Calu3 (cell line): ENCODE data around the gene MT1E. TPM values are rescaled to one million over a fixed set of nuclear protein-coding genes. Genes with fewer than 3 reads are reported as not detected.
"Not testable (repeated sequence)": the region's sequence is repeated elsewhere in the genome, so short reads cannot be mapped to it uniquely, and the experiment has no call there.

ENCODE experiments used
- BruUV-seq: library from RNA; stranded (reverse); fragments of 400-500 nt; replicated peaks from 2 replicates; lab custom pipeline; 2021; lab: Mats Ljungman, UMichigan
- CTCF ChIA-PET: fragments of 300-600 bp; sonication (Branson Sonifier 250); formaldehyde crosslinking; loops from one replicate; lab custom pipeline; 2022; ENCODE audit warnings: antibody characterized with exemption; lab: Charles Lee
- DNase-seq: peaks from one replicate; pipeline ENCODE4 v3.0.0; 2022
- H3K27ac Mint-ChIP-seq: one replicate; pipeline ENCODE4 v1.8.0; 2022; ENCODE audit warnings: mixed read lengths; ENCODE audit not compliant: unreplicated experiment
- H3K27me3 Mint-ChIP-seq: one replicate; pipeline ENCODE4 v1.8.0; 2022; ENCODE audit warnings: mixed read lengths; ENCODE audit not compliant: unreplicated experiment
- H3K36me3 Mint-ChIP-seq: one replicate; pipeline ENCODE4 v1.8.0; 2022; ENCODE audit warnings: mild to moderate bottlenecking, moderate library complexity, mixed read lengths; ENCODE audit not compliant: insufficient read depth, unreplicated experiment
- H3K4me1 Mint-ChIP-seq: one replicate; pipeline ENCODE4 v1.8.0; 2022; ENCODE audit warnings: mild to moderate bottlenecking, low read depth, mixed read lengths; ENCODE audit not compliant: unreplicated experiment
- H3K4me3 Mint-ChIP-seq: one replicate; pipeline ENCODE4 v1.8.0; 2022; ENCODE audit warnings: mild to moderate bottlenecking, low read depth, moderate library complexity, mixed read lengths; ENCODE audit not compliant: unreplicated experiment
- H3K9me3 Mint-ChIP-seq: one replicate; pipeline ENCODE4 v1.8.0; 2022; ENCODE audit warnings: low read depth, mixed read lengths; ENCODE audit not compliant: unreplicated experiment
- intact Hi-C: fragments of 100-400 bp; cut with micrococcal nuclease; formaldehyde crosslinking; loops from one replicate; pipeline ENCODE4 v1.10.0; 2022; ENCODE audit not compliant: unreplicated experiment
- total RNA-seq: library from RNA; stranded (reverse); gene quantifications from 2 replicates; pipeline ENCODE4 v1.2.3, GENCODE V29; 2022
- TF ChIP-seq, protein P1 (sequence below): fragments of 200-600 bp; IDR thresholded peaks from one replicate; pipeline ENCODE4 v1.8.0; 2022; ENCODE audit warnings: antibody characterized with exemption; ENCODE audit not compliant: unreplicated experiment

Gene MT1E
- total RNA-seq, 1 experiment from 2014 or later = not detected

DNA sequence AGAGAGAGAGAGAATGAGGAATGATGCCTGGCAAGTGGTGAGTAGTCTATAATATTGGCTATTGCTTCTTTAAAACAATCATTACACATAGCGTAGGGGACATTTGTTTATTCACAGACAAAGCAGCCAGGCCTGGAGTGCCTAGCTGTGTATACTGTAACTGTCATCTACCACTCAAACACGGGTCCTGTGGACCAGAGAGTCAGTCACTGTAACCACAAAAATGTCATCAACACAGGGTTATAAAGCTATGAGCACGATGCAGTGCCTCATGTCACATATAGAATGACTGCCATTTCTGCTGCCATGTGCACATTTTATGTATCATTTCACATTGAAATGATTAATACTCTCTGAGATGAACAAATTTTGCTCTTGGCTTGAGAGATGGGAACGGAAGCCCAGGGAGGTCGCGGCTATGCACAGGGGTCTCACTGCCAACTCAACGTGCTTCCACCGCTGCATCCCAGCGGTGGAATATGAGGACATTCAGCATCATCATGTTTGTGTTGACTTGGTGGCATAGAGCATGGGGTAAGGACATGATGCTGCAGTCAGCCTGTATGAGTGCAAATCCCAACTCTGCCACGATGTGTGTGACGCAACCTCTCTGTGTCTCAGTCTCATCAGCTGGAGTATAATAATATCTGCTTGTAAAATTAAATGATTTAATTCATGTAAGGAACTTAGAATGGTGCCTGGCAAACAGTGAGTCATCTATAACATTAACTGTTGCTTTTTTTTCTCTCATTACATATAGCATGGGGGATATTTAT is 47.4 kb downstream of the MT1E start:
- CTCF ChIA-PET = interaction anchor here (0.6 to 1.5 kb wide), 3 partner anchors 28 to 72 kb away, joined by 3 to 6 read pairs (median 4); no protein-coding TSS in a partner anchor
- DNase-seq = no peak
- H3K27ac Mint-ChIP-seq = no peak overlapping the region
- H3K4me1 Mint-ChIP-seq = no peaks in the 10 kb centered on the region
- TF ChIP-seq, protein P1, sequence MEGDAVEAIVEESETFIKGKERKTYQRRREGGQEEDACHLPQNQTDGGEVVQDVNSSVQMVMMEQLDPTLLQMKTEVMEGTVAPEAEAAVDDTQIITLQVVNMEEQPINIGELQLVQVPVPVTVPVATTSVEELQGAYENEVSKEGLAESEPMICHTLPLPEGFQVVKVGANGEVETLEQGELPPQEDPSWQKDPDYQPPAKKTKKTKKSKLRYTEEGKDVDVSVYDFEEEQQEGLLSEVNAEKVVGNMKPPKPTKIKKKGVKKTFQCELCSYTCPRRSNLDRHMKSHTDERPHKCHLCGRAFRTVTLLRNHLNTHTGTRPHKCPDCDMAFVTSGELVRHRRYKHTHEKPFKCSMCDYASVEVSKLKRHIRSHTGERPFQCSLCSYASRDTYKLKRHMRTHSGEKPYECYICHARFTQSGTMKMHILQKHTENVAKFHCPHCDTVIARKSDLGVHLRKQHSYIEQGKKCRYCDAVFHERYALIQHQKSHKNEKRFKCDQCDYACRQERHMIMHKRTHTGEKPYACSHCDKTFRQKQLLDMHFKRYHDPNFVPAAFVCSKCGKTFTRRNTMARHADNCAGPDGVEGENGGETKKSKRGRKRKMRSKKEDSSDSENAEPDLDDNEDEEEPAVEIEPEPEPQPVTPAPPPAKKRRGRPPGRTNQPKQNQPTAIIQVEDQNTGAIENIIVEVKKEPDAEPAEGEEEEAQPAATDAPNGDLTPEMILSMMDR = no peak
- no TSS peak for BruUV-seq
- intact Hi-C loops = no loop called here
- H3K36me3 Mint-ChIP-seq = no peaks in the 10 kb centered on the region
- H3K4me3 Mint-ChIP-seq = no peak overlapping the region
- H3K27me3 Mint-ChIP-seq = peaks cover 96% of the 10 kb centered on the region
- H3K9me3 Mint-ChIP-seq = no peaks in the 10 kb centered on the region

DNA sequence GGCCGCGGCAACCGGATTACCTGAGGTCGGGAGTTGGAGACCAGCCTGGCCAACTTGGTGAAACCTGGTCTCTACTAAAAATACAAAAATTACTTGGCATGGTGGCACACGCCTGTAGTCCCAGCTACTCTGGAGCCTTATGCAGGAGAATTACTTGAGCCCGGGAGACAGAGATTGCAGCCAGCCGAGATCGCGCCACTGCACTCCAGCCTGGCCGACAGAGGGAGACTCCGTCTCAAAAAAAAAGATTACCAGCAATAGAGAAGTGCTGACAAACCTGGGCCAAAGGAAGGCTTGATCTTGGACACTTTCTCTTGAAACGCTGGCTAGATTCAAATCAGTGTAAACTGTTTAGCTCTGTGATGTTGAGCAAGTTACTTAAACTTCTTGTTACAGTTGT is 48.3 kb downstream of the MT1E start:
- Mint-ChIP-seq H3K36me3 (no peaks in the 10 kb centered on the region), H3K27me3 (peaks cover 86% of the 10 kb centered on the region), H3K9me3 (no peaks in the 10 kb centered on the region), H3K4me1 (no peaks in the 10 kb centered on the region), H3K4me3 (no peak overlapping the region), H3K27ac (no peak overlapping the region)
- TF ChIP-seq, protein P1 = no peak
- no peak for DNase-seq
- intact Hi-C loops = loop anchor here (1.0 kb wide), 1 partner anchor 28 kb away; no protein-coding TSS in a partner anchor
- no TSS peak for BruUV-seq
- CTCF ChIA-PET = interaction anchor here (1.5 kb wide), 1 partner anchor 28 kb away, joined by 4 read pairs; no protein-coding TSS in a partner anchor

DNA sequence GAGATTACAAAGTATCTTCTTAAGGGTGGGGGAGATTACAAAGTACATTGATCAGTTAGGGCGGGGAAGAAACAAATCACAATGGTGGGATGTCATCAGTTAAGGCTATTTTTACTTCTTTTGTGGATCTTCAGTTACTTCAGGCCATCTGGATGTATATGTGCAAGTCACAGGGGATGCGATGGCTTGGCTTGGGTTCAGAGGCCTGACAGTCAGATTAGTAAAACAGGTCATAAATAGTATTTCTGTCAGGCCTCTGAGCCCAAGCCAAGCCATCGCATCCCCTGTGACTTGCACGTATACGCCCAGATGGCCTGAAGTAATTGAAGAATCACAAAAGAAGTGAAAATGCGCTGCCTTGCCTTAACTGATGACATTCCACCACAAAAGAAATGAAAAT is 49.0 kb downstream of the MT1E start:
- not testable (repeated sequence) for H3K4me3 Mint-ChIP-seq, BruUV-seq, H3K36me3 Mint-ChIP-seq, H3K9me3 Mint-ChIP-seq, H3K4me1 Mint-ChIP-seq, H3K27ac Mint-ChIP-seq, DNase-seq
- peaks cover 80% of the 10 kb centered on the region for H3K27me3 Mint-ChIP-seq
- CTCF ChIA-PET = interaction anchor here (1.5 kb wide), 1 partner anchor 28 kb away, joined by 4 read pairs; no protein-coding TSS in a partner anchor
- intact Hi-C loops = loop anchor here (1.0 kb wide), 1 partner anchor 28 kb away; no protein-coding TSS in a partner anchor

DNA sequence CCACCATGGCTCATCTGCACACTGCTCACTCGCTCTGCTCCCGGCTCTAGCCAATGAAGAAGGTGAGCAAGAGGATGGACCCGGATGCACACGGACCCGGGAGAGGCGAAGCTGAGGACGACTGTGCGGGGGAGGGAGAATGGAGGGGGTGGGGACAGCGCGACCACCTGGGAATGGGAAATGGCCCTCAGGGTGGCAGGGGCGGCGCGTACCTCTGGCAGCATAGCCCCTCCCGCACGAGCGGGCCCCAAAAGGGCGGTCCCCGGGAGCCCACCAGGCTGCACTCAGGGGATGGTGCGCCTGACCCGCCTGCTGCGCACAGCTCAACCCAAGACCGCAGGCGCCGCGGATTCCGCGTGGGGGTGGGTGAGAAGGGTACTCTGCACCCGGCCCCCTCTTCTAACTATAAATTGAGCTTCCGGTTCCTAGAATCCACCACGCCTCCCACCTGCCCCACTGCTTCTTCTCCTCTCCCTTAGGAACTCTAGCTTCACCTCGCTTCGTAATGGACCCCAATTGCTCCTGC is 50.2 kb downstream of the MT1E start:
- Mint-ChIP-seq H3K4me3 (no peak overlapping the region), H3K9me3 (no peaks in the 10 kb centered on the region), H3K36me3 (no peaks in the 10 kb centered on the region), H3K27ac (no peak overlapping the region), H3K27me3 (peaks cover 68% of the 10 kb centered on the region), H3K4me1 (no peaks in the 10 kb centered on the region)
- BruUV-seq = no TSS peak
- TF ChIP-seq, protein P1 = no peak
- no peak for DNase-seq
- CTCF ChIA-PET = no interaction called here
- intact Hi-C loops = no loop called here

Other genes starting within 250 kb of the MT1E start
- gene AMFR, start 200.2 kb upstream of the MT1E start, total RNA-seq = 108 and 116 TPM in 2 replicates
- 234 and 266 TPM in 2 replicates for gene NUDT21, start 174.4 kb upstream of the MT1E start, total RNA-seq
- 59.6 and 60.6 TPM in 2 replicates for gene OGFOD1, start 174.2 kb upstream of the MT1E start, total RNA-seq
- gene BBS2, start 105.8 kb upstream of the MT1E start, total RNA-seq = 35.5 and 36.4 TPM in 2 replicates
- not detected in 2 replicates for gene MT4, start 60.7 kb upstream of the MT1E start, total RNA-seq
- gene MT3, start 36.3 kb upstream of the MT1E start, total RNA-seq = not detected in 2 replicates
- gene MT2A, start 17.2 kb upstream of the MT1E start, total RNA-seq = 8.2 and 28.1 TPM in 2 replicates
- not detected in 2 replicates for gene MT1M, start 6.9 kb downstream of the MT1E start, total RNA-seq
- gene MT1A, start 12.9 kb downstream of the MT1E start, total RNA-seq = not detected in 2 replicates
- not detected in 2 replicates for gene MT1B, start 26.1 kb downstream of the MT1E start, total RNA-seq
- 2.6 and 7.7 TPM in 2 replicates for gene MT1F, start 32.2 kb downstream of the MT1E start, total RNA-seq
- not detected in 2 replicates for gene MT1G, start 42.3 kb downstream of the MT1E start, total RNA-seq
- not detected in 2 replicates for gene MT1H, start 44.0 kb downstream of the MT1E start, total RNA-seq
- gene MT1X, start 56.7 kb downstream of the MT1E start, total RNA-seq = 5.3 and 15.4 TPM in 2 replicates
- 120 and 123 TPM in 2 replicates for gene NUP93, start 104.3 kb downstream of the MT1E start, total RNA-seq
- not detected in 2 replicates for gene SLC12A3, start 239.4 kb downstream of the MT1E start, total RNA-seq